ENCODE measurements around the gene MYOC. TPM values are rescaled to one million over a fixed set of nuclear protein-coding genes. Genes with fewer than 3 reads are reported as not detected.

Gene MYOC
- total and polyA plus RNA-seq, 2 donors (not counting 3 experiments of a cell fraction or from before 2014, with no cell fraction given), result not detected

DNA sequence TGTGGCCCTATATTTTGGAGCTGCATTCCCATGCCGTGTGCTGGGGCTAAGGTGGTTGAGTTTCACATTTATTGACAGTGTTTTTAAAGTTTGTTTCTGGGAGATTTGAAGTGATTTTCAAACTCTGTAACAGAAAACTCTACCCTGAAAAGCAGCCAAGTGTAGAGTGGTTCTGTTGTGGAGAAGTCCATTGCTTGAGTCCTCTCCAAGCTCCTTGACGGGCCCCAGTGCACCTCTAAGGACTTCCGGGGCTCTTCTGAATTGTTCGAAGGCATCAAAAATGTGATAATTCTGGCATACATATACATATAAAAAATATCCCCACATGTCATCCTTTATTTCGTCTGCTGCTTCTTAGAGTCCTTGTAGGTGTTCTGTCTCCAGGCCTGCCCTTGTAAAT, 25.5 kb downstream of the MYOC start:
- POLR2A ChIA-PET, result no interaction called here
- Histone ChIP-seq H3K79me2 (ENCODE audit: control insufficient read depth, insufficient read depth, low read length) (no peaks in the 10 kb centered on the region), H3K9ac (replicated peaks; ENCODE audit: extremely low read depth, insufficient read depth, low read length) (no peak overlapping the region), H2AFZ (ENCODE audit: low read depth, low read length) (no peak overlapping the region), H3K4me3 (replicated peaks in 1 of 3; ENCODE audit: insufficient read depth in 1 of 3, low read depth in 1 of 3, low read length in 3 of 3) (no peak overlapping the region), H3K27ac (ENCODE audit: insufficient read depth, low read depth, low read length) (no peak overlapping the region), H3K27me3 (ENCODE audit: control insufficient read depth in 2 of 2, insufficient read depth in 2 of 2, low read length in 2 of 2) (peaks cover 4 to 5% of the 10 kb centered on the region in 2 experiments), H3K36me3 (ENCODE audit: control insufficient read depth in 2 of 2, extremely low read depth in 1 of 2, insufficient read depth in 2 of 2, low read length in 2 of 2) (no peaks in the 10 kb centered on the region), H3K9me1 (replicated peaks; ENCODE audit: control insufficient read depth, extremely low read depth, insufficient read depth, low read length) (no peaks in the 10 kb centered on the region), H4K20me1 (replicated peaks; ENCODE audit: control insufficient read depth, extremely low read depth, insufficient read depth, low read length) (no peaks in the 10 kb centered on the region), H3K4me2 (ENCODE audit: insufficient read depth, low read length) (no peak overlapping the region), H3K9me3 (replicated peaks; ENCODE audit: control insufficient read depth, insufficient read depth, low read length) (no peaks in the 10 kb centered on the region), H3K4me1 (ENCODE audit: control insufficient read depth, extremely low read depth, insufficient read depth, low read length) (no peaks in the 10 kb centered on the region)
- intact Hi-C loops (cut with micrococcal nuclease) (no loop called here), dilution Hi-C loops (cut with MboI; ENCODE audit: extremely low pct_ligation_motif_present, low sequenced_read_pairs) (loop anchor here (25.0 kb wide), 1 partner anchor 360 kb away; no protein-coding TSS in a partner anchor)
- CTCF ChIA-PET, result no interaction called here
- TF ChIP-seq FOS (IDR thresholded peaks at IDR 0.05; ENCODE audit: borderline replicate concordance, insufficient read depth, low read length), result no peak
- TF ChIP-seq POLR2A (IDR thresholded peaks at IDR 0.05; ENCODE audit: low read depth, low read length), result no peak
- no peak for TF ChIP-seq EZH2 (IDR thresholded peaks at IDR 0.05; ENCODE audit: borderline replicate concordance, low read depth, low read length, severe bottlenecking)
- TF ChIP-seq, protein P1, sequence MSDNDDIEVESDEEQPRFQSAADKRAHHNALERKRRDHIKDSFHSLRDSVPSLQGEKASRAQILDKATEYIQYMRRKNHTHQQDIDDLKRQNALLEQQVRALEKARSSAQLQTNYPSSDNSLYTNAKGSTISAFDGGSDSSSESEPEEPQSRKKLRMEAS (IDR thresholded peaks at IDR 0.05; ENCODE audit: insufficient read depth, insufficient read length), result no peak
- TF ChIP-seq, protein P2, sequence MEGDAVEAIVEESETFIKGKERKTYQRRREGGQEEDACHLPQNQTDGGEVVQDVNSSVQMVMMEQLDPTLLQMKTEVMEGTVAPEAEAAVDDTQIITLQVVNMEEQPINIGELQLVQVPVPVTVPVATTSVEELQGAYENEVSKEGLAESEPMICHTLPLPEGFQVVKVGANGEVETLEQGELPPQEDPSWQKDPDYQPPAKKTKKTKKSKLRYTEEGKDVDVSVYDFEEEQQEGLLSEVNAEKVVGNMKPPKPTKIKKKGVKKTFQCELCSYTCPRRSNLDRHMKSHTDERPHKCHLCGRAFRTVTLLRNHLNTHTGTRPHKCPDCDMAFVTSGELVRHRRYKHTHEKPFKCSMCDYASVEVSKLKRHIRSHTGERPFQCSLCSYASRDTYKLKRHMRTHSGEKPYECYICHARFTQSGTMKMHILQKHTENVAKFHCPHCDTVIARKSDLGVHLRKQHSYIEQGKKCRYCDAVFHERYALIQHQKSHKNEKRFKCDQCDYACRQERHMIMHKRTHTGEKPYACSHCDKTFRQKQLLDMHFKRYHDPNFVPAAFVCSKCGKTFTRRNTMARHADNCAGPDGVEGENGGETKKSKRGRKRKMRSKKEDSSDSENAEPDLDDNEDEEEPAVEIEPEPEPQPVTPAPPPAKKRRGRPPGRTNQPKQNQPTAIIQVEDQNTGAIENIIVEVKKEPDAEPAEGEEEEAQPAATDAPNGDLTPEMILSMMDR (IDR thresholded peaks at IDR 0.05; ENCODE audit: extremely low read depth in 1 of 2, insufficient read depth in 1 of 2, low read depth in 1 of 2, low read length in 2 of 2), result no peak
- no peak for TF ChIP-seq MYC (IDR thresholded peaks at IDR 0.05; ENCODE audit: low read depth, low read length)
- no peak for TF ChIP-seq GATA2 (IDR thresholded peaks at IDR 0.05; ENCODE audit: insufficient read depth, insufficient read length, low read depth, low read length)
- TF ChIP-seq JUN (IDR thresholded peaks at IDR 0.05; ENCODE audit: borderline replicate concordance, insufficient read depth, insufficient read length, low read depth), result no peak
- no peak for TF ChIP-seq POLR2AphosphoS5 (IDR thresholded peaks at IDR 0.05; ENCODE audit: insufficient read depth, low read depth, low read length)
- DNase-seq (ENCODE audit: low read depth, low spot score) (no peak), FAIRE-seq (no peak)
- BruUV-seq (replicated peaks), result no TSS peak
